GM06990 (cell line): ENCODE results near the gene ADAM11.

Experiments used
- DNase-seq: peaks from one replicate; pipeline ENCODE4 v3.0.0-alpha.2; 2011; ENCODE audit not compliant: insufficient read length; ENCODE audit errors: extremely low read depth
- H3K27me3 ChIP-seq: replicated peaks from 2 replicates; pipeline ENCODE4 v1.6.0; 2011; ENCODE audit warnings: low read length; ENCODE audit not compliant: control insufficient read depth, insufficient read depth
- H3K36me3 ChIP-seq: 2 replicates; pipeline ENCODE4 v1.5.1; 2011; ENCODE audit warnings: low read length; ENCODE audit not compliant: control insufficient read depth, insufficient read depth
- H3K4me3 ChIP-seq: replicated peaks from 2 replicates; pipeline ENCODE4 v1.5.1; 2011; ENCODE audit warnings: low read depth, mild to moderate bottlenecking, control low read depth, low read length
- CTCF ChIP-seq: IDR thresholded peaks from 2 replicates; pipeline ENCODE4 v1.5.1; 2011; ENCODE audit warnings: low read length, control low read depth, mild to moderate bottlenecking, inconsistent platforms; ENCODE audit not compliant: insufficient read depth, poor library complexity, severe bottlenecking

ADAM11 gene

GRCh38 chr17:44749076-44749979 lies 9.5 kb upstream of the ADAM11 start:
- DNase-seq: no peak
- no peak overlapping the region for H3K4me3 ChIP-seq
- H3K27me3 ChIP-seq: no peaks in the 10 kb centered on the region
- peaks cover 27% of the 10 kb centered on the region for H3K36me3 ChIP-seq
- no peak for TF ChIP-seq CTCF

DNA sequence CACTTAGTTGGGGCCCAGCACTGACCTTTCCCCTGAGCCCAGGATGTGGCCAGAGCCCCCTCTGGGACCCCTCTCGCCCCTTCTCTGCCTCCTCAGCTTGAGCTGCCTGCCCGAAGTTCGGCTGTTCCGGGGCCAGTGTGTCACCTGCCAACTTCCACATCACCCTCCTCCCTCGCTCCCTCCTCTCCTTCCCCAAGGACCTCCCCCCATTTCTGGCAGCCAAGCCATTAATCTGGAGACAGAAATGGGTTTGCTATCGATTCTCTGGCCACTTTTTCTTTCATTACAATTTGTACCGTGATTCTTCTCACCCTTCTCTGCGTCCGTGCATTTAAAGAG lies 8.8 kb upstream of the ADAM11 start:
- no peak overlapping the region for H3K4me3 ChIP-seq
- H3K36me3 ChIP-seq: peaks cover 27% of the 10 kb centered on the region
- no peaks in the 10 kb centered on the region for H3K27me3 ChIP-seq
- no peak for TF ChIP-seq CTCF
- no peak for DNase-seq

DNA sequence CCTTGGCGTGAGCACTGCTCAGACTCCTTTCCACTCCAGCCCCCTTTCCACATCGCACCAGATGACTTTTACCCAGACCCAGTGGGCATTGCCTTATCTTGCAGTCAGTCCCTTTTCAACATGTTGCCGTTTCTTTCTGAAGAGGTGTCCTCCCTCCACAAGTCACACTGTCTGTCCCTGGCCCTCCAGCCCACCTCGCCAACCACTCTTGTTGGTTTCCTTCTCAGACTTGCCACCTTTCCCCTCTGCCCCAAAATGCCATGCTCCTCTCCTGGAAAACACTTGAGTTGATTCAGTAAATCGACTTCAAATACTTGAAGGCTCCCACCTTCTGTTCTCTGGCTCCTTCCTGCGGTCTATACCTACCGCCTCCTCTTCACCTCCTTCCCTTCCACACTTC lies 7.5 kb upstream of the ADAM11 start:
- no peak for TF ChIP-seq CTCF
- Histone ChIP-seq H3K27me3 (no peaks in the 10 kb centered on the region), H3K4me3 (no peak overlapping the region), H3K36me3 (peaks cover 25% of the 10 kb centered on the region)
- DNase-seq: no peak

- TF ChIP-seq CTCF: no peak
- no peak for DNase-seq
- Histone ChIP-seq H3K4me3 (no peak overlapping the region), H3K27me3 (no peaks in the 10 kb centered on the region), H3K36me3 (peaks cover 24% of the 10 kb centered on the region)
These were observed 7.0 kb upstream of the ADAM11 start for GRCh38 chr17:44751806-44752205.

GRCh38 chr17:44752953-44753861 lies 5.6 kb upstream of the ADAM11 start:
- TF ChIP-seq CTCF: no peak
- Histone ChIP-seq H3K36me3 (peaks cover 13% of the 10 kb centered on the region), H3K27me3 (no peaks in the 10 kb centered on the region), H3K4me3 (no peak overlapping the region)
- DNase-seq: no peak
